Measurements from ENCODE around the gene P2RY6. TPM values are rescaled to one million over a fixed set of nuclear protein-coding genes. Genes with fewer than 3 reads are reported as not detected.

P2RY6 gene
- total RNA-seq, 1 experiment from 2014 or later, result not detected

DNA sequence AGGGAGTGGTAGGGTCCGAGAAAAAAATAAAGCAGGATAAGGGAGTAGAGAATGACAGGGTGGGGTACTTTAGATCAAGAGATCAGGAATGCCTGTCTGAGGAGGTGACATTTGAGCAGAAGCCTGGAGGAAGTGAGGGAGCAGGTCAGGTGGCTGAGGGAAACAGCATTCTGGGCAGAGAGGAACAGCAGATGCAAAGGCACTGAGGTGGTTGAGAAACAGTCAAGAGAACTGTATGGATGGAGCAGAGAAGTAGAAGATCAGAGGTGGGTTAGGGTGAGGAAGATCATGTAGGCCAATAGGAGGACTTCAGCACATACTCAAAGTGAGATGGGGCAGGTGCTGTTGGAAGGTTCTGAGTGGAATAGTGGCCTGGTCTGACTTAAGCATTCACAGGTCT, 44.3 kb downstream of the P2RY6 start:
- no peak overlapping the region for H2BK5ac ChIP-seq (ENCODE audit: insufficient read length, low read length)
- no peak overlapping the region for H2BK120ac ChIP-seq (ENCODE audit: low read depth, low read length, poor library complexity, severe bottlenecking)
- H3K56ac ChIP-seq (ENCODE audit: insufficient read length, low read depth, low read length), result no peak overlapping the region
- no peak overlapping the region for H3K18ac ChIP-seq (ENCODE audit: insufficient read length, low read depth, low read length)
- H3K4me1 Mint-ChIP-seq, result peaks cover 24 to 43% of the 10 kb centered on the region in 2 experiments
- no CpG with 5 or more reads among the region's 1 CpG for WGBS (ENCODE audit: extremely low coverage, insufficient read length, low lambda C conversion rate)
- H2BK15ac ChIP-seq (ENCODE audit: low read depth, low read length), result no peak overlapping the region
- H3T11ph ChIP-seq (ENCODE audit: low read length), result no peak overlapping the region
- H3K79me1 ChIP-seq (ENCODE audit: insufficient read depth, low read depth, low read length, poor library complexity, severe bottlenecking), result no peaks in the 10 kb centered on the region
- no peak overlapping the region for H2BK20ac ChIP-seq (ENCODE audit: low read depth, low read length, poor library complexity, severe bottlenecking)
- TF ChIP-seq CTCF (conservative IDR thresholded peaks at IDR 0.05), result no peak
- no peaks in the 10 kb centered on the region for H4K20me1 ChIP-seq (ENCODE audit: control insufficient read depth, insufficient read depth, insufficient read length)
- H3K4me1 ChIP-seq (ENCODE audit: insufficient read depth, low read length), result no peaks in the 10 kb centered on the region
- no peaks in the 10 kb centered on the region for H3K27me3 ChIP-seq (ENCODE audit: insufficient read depth, low read length)
- H4K91ac ChIP-seq (ENCODE audit: insufficient read length, low read depth, low read length), result no peak overlapping the region
- H3K79me2 ChIP-seq (ENCODE audit: insufficient read depth, low read length), result no peaks in the 10 kb centered on the region; the same call in 1 of the 2 replicates
- H3K27ac ChIP-seq (ENCODE audit: insufficient read length, low read depth, low read length), result no peak overlapping the region
- H2AFZ ChIP-seq (ENCODE audit: low read length), result no peak overlapping the region
- H3K36me3 Mint-ChIP-seq (ENCODE audit: insufficient read depth in 1 of 3, low read depth in 3 of 3), result peaks cover 0 to 11% (median 2%) of the 10 kb centered on the region in 3 experiments; a peak in 3 of 7 replicates
- H3K23ac ChIP-seq (ENCODE audit: insufficient read length, low read depth, low read length), result no peak overlapping the region
- H3K14ac ChIP-seq (ENCODE audit: insufficient read depth, low read length), result no peak overlapping the region; the same call in 1 of the 2 replicates
- H2AK5ac ChIP-seq (ENCODE audit: insufficient read length, low read length), result no peak overlapping the region
- H4K5ac ChIP-seq (ENCODE audit: insufficient read length, low read depth, low read length), result no peak overlapping the region
- H3K23me2 ChIP-seq (ENCODE audit: insufficient read length, low read depth, low read length, poor library complexity, severe bottlenecking), result no peaks in the 10 kb centered on the region
- H3K9ac ChIP-seq (ENCODE audit: extremely low read depth, insufficient read length, low read length), result no peak overlapping the region
- no peak overlapping the region for H3K4ac ChIP-seq (ENCODE audit: low read depth, low read length)
- DNase-seq, result no peak
- H3K27ac Mint-ChIP-seq, result no peak overlapping the region
- no peaks in the 10 kb centered on the region for H3K9me3 Mint-ChIP-seq
- no peak overlapping the region for H4K8ac ChIP-seq (replicated peaks; ENCODE audit: insufficient read length, low read depth, low read length)
- H2BK12ac ChIP-seq (ENCODE audit: insufficient read length, low read depth, low read length), result no peak overlapping the region
- H3K4me2 ChIP-seq (ENCODE audit: insufficient read depth, insufficient read length, low read length), result no peak overlapping the region
- no peaks in the 10 kb centered on the region for H3K9me3 ChIP-seq (ENCODE audit: control insufficient read depth, low read depth, low read length)
- H3K4me3 Mint-ChIP-seq, result no peak overlapping the region
- H3K27me3 Mint-ChIP-seq (ENCODE audit: low read depth), result peaks cover 18% of the 10 kb centered on the region

Measured in H9 (cell line).